ENCODE measurements around the gene HSPG2.
"Not testable (repeated sequence)": the region's sequence is repeated elsewhere in the genome, so short reads cannot be mapped to it uniquely, and the experiment has no call there.

HSPG2 gene

GRCh38 chr1:21826694-21827093 lies 110.4 kb downstream of the HSPG2 start:
- not testable (repeated sequence) for DNase-seq (ENCODE audit: low read depth)

GRCh38 chr1:21825393-21825792 lies 111.7 kb downstream of the HSPG2 start:
- no peak for DNase-seq (ENCODE audit: low read depth)

- no peak for DNase-seq (ENCODE audit: low read depth)
These were observed 112.2 kb downstream of the HSPG2 start for GRCh38 chr1:21824926-21825325.

- no peak for DNase-seq (ENCODE audit: low read depth)
These were observed 113.0 kb downstream of the HSPG2 start for GRCh38 chr1:21823980-21824702.

- DNase-seq (ENCODE audit: low read depth): no peak
These were observed 113.7 kb downstream of the HSPG2 start for GRCh38 chr1:21823206-21823979.

GRCh38 chr1:21822349-21822748 lies 114.8 kb downstream of the HSPG2 start:
- DNase-seq (ENCODE audit: low read depth): no peak

- DNase-seq (ENCODE audit: low read depth): no peak
These were observed 115.6 kb downstream of the HSPG2 start for GRCh38 chr1:21821385-21822019.

GRCh38 chr1:21820597-21821232 lies 116.4 kb downstream of the HSPG2 start:
- DNase-seq (ENCODE audit: low read depth): no peak

- no peak for DNase-seq (ENCODE audit: low read depth)
These were observed 118.5 kb downstream of the HSPG2 start for GRCh38 chr1:21818656-21819055.

- no peak for DNase-seq (ENCODE audit: low read depth)
These were observed 120.4 kb downstream of the HSPG2 start for GRCh38 chr1:21816602-21817302.

GRCh38 chr1:21815724-21816321 lies 121.3 kb downstream of the HSPG2 start:
- DNase-seq (ENCODE audit: low read depth): no peak

GRCh38 chr1:21814981-21815582 lies 122.0 kb downstream of the HSPG2 start:
- no peak for DNase-seq (ENCODE audit: low read depth)

- DNase-seq (ENCODE audit: low read depth): peak; percentile 7
These were observed 122.7 kb downstream of the HSPG2 start for GRCh38 chr1:21814241-21814918.

- no peak for DNase-seq (ENCODE audit: low read depth)
These were observed 123.6 kb downstream of the HSPG2 start for GRCh38 chr1:21813542-21813941.

GRCh38 chr1:21811875-21812305 lies 125.2 kb downstream of the HSPG2 start, which contains the start of gene LDLRAD2:
Gene LDLRAD2, plus strand, starts transcription at chr1:21812265. Its CDS starts 187 bp downstream, at chr1:21812452.
- DNase-seq (ENCODE audit: low read depth): no peak

- DNase-seq (ENCODE audit: low read depth): no peak
These were observed 132.6 kb downstream of the HSPG2 start for GRCh38 chr1:21804536-21804935.

- no peak for DNase-seq (ENCODE audit: low read depth)
These were observed 136.0 kb downstream of the HSPG2 start for GRCh38 chr1:21801100-21801499.

- DNase-seq (ENCODE audit: low read depth): no peak
These were observed 137.4 kb downstream of the HSPG2 start for GRCh38 chr1:21799730-21800129.

- no peak for DNase-seq (ENCODE audit: low read depth)
These were observed 142.0 kb downstream of the HSPG2 start for GRCh38 chr1:21795075-21795474.

GRCh38 chr1:21794656-21795055 lies 142.5 kb downstream of the HSPG2 start:
- no peak for DNase-seq (ENCODE audit: low read depth)
